Kasumi-1 (cell line): Measurements from ENCODE around the gene FTO.
"Not testable (repeated sequence)": the region's sequence is repeated elsewhere in the genome, so short reads cannot be mapped to it uniquely, and the experiment has no call there.

ENCODE experiments used
- DNase-seq, 2 experiments: peaks; one replicate each; lab custom pipeline; 2025; lab: John Stamatoyannopoulos, UW

Gene FTO

GRCh38 chr16:53703590-53704444 lies at the start of gene FTO, which contains the start of gene RPGRIP1L:
FTO (plus strand) TSS chr16:53704156.
RPGRIP1L (minus strand) TSS chr16:53703859; CDS start chr16:53700723, 3,136 bp downstream.
- peak; percentile 99 for DNase-seq

GRCh38 chr16:53654946-53655345 lies 49.0 kb upstream of the FTO start:
- DNase-seq, result no peak

- no peak for DNase-seq
Measured at GRCh38 chr16:53662072-53662471, 41.9 kb upstream of the FTO start.

- no peak for DNase-seq
Measured at GRCh38 chr16:53664724-53665345, 39.1 kb upstream of the FTO start.

GRCh38 chr16:53666786-53667415 lies 37.1 kb upstream of the FTO start:
- DNase-seq, result no peak

- no peak for DNase-seq
Measured at GRCh38 chr16:53668869-53669268, 35.1 kb upstream of the FTO start.

GRCh38 chr16:53672461-53672860 lies 31.5 kb upstream of the FTO start:
- DNase-seq, result no peak

- DNase-seq, result no peak
Measured at GRCh38 chr16:53673189-53673588, 30.8 kb upstream of the FTO start.

GRCh38 chr16:53678155-53678554 lies 25.8 kb upstream of the FTO start:
- no peak for DNase-seq

GRCh38 chr16:53678756-53679343 lies 25.1 kb upstream of the FTO start:
- DNase-seq, result no peak

GRCh38 chr16:53680756-53681155 lies 23.2 kb upstream of the FTO start:
- DNase-seq, result no peak

GRCh38 chr16:53681354-53681753 lies 22.6 kb upstream of the FTO start:
- no peak for DNase-seq

- DNase-seq, result not testable (repeated sequence)
Measured at GRCh38 chr16:53685334-53685733, 18.6 kb upstream of the FTO start.

- no peak for DNase-seq
Measured at GRCh38 chr16:53686710-53687109, 17.2 kb upstream of the FTO start.

- no peak for DNase-seq
Measured at GRCh38 chr16:53689636-53690035, 14.3 kb upstream of the FTO start.

GRCh38 chr16:53690771-53691170 lies 13.2 kb upstream of the FTO start:
- DNase-seq, result no peak

- DNase-seq, result no peak
Measured at GRCh38 chr16:53692146-53692545, 11.8 kb upstream of the FTO start.

- DNase-seq, result no peak
Measured at GRCh38 chr16:53693320-53693719, 10.6 kb upstream of the FTO start.

GRCh38 chr16:53695070-53695469 lies 8.9 kb upstream of the FTO start:
- no peak for DNase-seq

- not testable (repeated sequence) for DNase-seq
Measured at GRCh38 chr16:53698271-53698670, 5.7 kb upstream of the FTO start.

- DNase-seq, result no peak
Measured at GRCh38 chr16:53704445-53704813, 473 bp downstream of the FTO start.

- DNase-seq, result peak; percentile 13 to 15
Measured at GRCh38 chr16:53707671-53708070, 3.7 kb downstream of the FTO start.

- DNase-seq, result no peak
Measured at GRCh38 chr16:53708490-53708889, 4.5 kb downstream of the FTO start.
